HCT116 (cell line): ENCODE data around the gene SPDEF.

Experiments used
- CBX3 ChIP-seq: IDR thresholded peaks from 2 replicates; pipeline ENCODE4 v1.6.1; 2012; ENCODE audit warnings: low read depth
- CEBPB ChIP-seq: IDR thresholded peaks from 2 replicates; pipeline ENCODE4 v1.6.1; 2012; ENCODE audit warnings: low read depth
- CTCF ChIP-seq, 3 experiments: fragments of 200-600 bp in 1 of 3; sonication (generic) in 1 of 3; IDR thresholded peaks in 2 of 3; conservative IDR thresholded peaks in 1 of 3; 2 replicates each; pipeline ENCODE4 v1.5.1; 2012 to 2017; ENCODE audit warnings: low read depth in 2 of 3, low read length in 2 of 3, antibody characterized with exemption in 1 of 3, borderline replicate concordance in 1 of 3, control low read depth in 1 of 3, mild to moderate bottlenecking in 1 of 3, mixed read lengths in 1 of 3, mixed run types in 1 of 3, moderate library complexity in 1 of 3; ENCODE audit not compliant: insufficient read depth in 1 of 3
- EZH2 ChIP-seq: fragments of 200-600 bp; sonication (generic); IDR thresholded peaks from 2 replicates; pipeline ENCODE4 v1.6.1; 2017; ENCODE audit warnings: antibody characterized with exemption, mixed run types
- POLR2A ChIP-seq: IDR thresholded peaks from 2 replicates; pipeline ENCODE4 v1.7.0; 2011; ENCODE audit warnings: borderline replicate concordance; ENCODE audit not compliant: insufficient read depth, insufficient read length; ENCODE audit errors: extremely low read depth
- POLR2AphosphoS5 ChIP-seq: IDR thresholded peaks from 2 replicates; pipeline ENCODE4 v1.6.1; 2011; ENCODE audit warnings: mild to moderate bottlenecking, low read depth, low read length, moderate library complexity
- RAD21 ChIP-seq: IDR thresholded peaks from 2 replicates; pipeline ENCODE4 v1.6.1; 2012; ENCODE audit warnings: low read depth, mild to moderate bottlenecking
- SP1 ChIP-seq: IDR thresholded peaks from 2 replicates; pipeline ENCODE4 v1.6.1; 2012; ENCODE audit warnings: low read depth
- YY1 ChIP-seq: IDR thresholded peaks from 2 replicates; pipeline ENCODE4 v1.6.1; 2011; ENCODE audit warnings: low read length, low read depth, moderate library complexity, mild to moderate bottlenecking; ENCODE audit not compliant: insufficient replicate concordance; ENCODE audit errors: extremely low read depth
- ZBTB33 ChIP-seq: IDR thresholded peaks from 2 replicates; pipeline ENCODE4 v1.6.1; 2011; ENCODE audit warnings: mild to moderate bottlenecking, low read length, moderate library complexity; ENCODE audit not compliant: insufficient replicate concordance; ENCODE audit errors: extremely low read depth
- ZNF274 ChIP-seq: fragments of 200-500 bp; sonication (Bioruptor generic); IDR thresholded peaks from 2 replicates; pipeline ENCODE4 v1.6.1; 2014; ENCODE audit warnings: mild to moderate bottlenecking, low read depth, low read length, inconsistent platforms
- TF ChIP-seq, protein P1 (sequence below): IDR thresholded peaks from 2 replicates; pipeline ENCODE4 v1.6.1; 2012

DNA sequence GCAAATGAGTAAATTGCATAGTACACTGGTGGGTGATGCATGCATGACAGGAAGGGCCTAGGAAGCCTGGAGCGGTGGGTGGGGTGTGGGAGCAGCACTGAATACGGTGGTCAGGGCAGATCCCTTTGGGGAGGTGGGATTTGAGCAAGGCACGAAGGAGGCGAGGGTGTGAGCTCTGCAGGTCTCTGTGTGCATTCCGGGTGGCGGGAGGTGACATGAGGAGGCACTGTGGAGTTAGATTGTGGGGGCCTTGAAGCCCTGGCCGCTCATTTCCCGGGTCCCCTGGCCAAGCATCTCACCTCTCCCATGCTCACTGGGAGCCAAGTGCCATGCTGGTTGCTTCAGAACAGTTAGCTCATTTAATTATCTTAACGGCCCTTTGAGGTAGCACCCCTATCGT, 6.2 kb upstream of the SPDEF start:
- TF ChIP-seq CTCF (IDR thresholded peaks at IDR 0.05 in 2 of 3, conservative IDR thresholded peaks at IDR 0.05 in 1 of 3; ENCODE audit: borderline replicate concordance in 1 of 3, insufficient read depth in 1 of 3, low read depth in 2 of 3, low read length in 2 of 3) (no peak), EZH2 (no peak), CEBPB (no peak), POLR2A (no peak), YY1 (no peak), POLR2AphosphoS5 (no peak), SP1 (no peak), RAD21 (no peak), ZNF274 (no peak), ZBTB33 (no peak), CBX3 (no peak)
- TF ChIP-seq, protein P1, sequence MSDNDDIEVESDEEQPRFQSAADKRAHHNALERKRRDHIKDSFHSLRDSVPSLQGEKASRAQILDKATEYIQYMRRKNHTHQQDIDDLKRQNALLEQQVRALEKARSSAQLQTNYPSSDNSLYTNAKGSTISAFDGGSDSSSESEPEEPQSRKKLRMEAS = no peak
